HepG2 (cell line): ENCODE data around the gene MAML1. TPM values are rescaled to one million over a fixed set of nuclear protein-coding genes. Genes with fewer than 3 reads are reported as not detected.

Experiments used
- CCAR2 ChIP-seq: fragments of 200-400 bp; formaldehyde crosslinking; optimal IDR thresholded peaks from 2 replicates; pipeline ENCODE3; 2018; ENCODE audit warnings: low read depth, mild to moderate bottlenecking, low read length, moderate library complexity
- HIVEP1 ChIP-seq: sonication (generic); formaldehyde crosslinking; IDR thresholded peaks from 2 replicates; pipeline ENCODE4 v1.4.0; 2020; ENCODE audit warnings: mild to moderate bottlenecking, missing genetic modification reagents
- POLR2A ChIP-seq, 2 experiments: IDR thresholded peaks; 2 replicates each; pipeline ENCODE4 v1.6.1; 2011; ENCODE audit warnings: low read depth in 2 of 2, low read length in 2 of 2, mild to moderate bottlenecking in 1 of 2, moderate library complexity in 1 of 2; ENCODE audit not compliant: insufficient read depth in 1 of 2
- SYNCRIP ChIP-seq: fragments of 200-400 bp; formaldehyde crosslinking; IDR thresholded peaks from 2 replicates; pipeline ENCODE4 v1.6.1; 2018; ENCODE audit warnings: mild to moderate bottlenecking, low read depth, low read length; ENCODE audit not compliant: insufficient read depth
- ZBTB20 ChIP-seq: sonication (generic); formaldehyde crosslinking; IDR thresholded peaks from 2 replicates; pipeline ENCODE4 v1.8.1; 2023; ENCODE audit warnings: missing genetic modification reagents, low read depth, mild to moderate bottlenecking, borderline replicate concordance
- ZC3H13 ChIP-seq: sonication (generic); formaldehyde crosslinking; IDR thresholded peaks from 2 replicates; pipeline ENCODE4 v1.8.1; 2023; ENCODE audit warnings: mild to moderate bottlenecking, missing genetic modification reagents, moderate library complexity
- ZC3H4 ChIP-seq: sonication (generic); formaldehyde crosslinking; IDR thresholded peaks from 2 replicates; pipeline ENCODE4 v1.4.0; 2020; ENCODE audit warnings: missing genetic modification reagents, borderline replicate concordance
- ZNF30 ChIP-seq: sonication (generic); formaldehyde crosslinking; IDR thresholded peaks from 2 replicates; pipeline ENCODE4 v1.5.0; 2020; ENCODE audit warnings: mild to moderate bottlenecking, missing genetic modification reagents
- ZNF34 ChIP-seq: sonication (generic); formaldehyde crosslinking; IDR thresholded peaks from 2 replicates; pipeline ENCODE4 v1.4.0; 2020; ENCODE audit warnings: mild to moderate bottlenecking, missing genetic modification reagents, borderline replicate concordance
- polyA plus RNA-seq, 8 experiments: library from polyadenylated mRNA; depleted of rRNA in 3 of 8; stranded (reverse) in 7 of 8; unstranded in 1 of 8; fragments of >200 nt; fragmentation: Illumina TruSeq in 4 of 8; extraction: Trizol in 4 of 8; gene quantifications; 2 replicates each; pipeline versions ENCODE4 v1.2.1 to v1.2.3, GENCODE V29; 2011 to 2016; ENCODE audit warnings: low read depth in 4 of 8, missing spikeins in 1 of 8, mixed read lengths in 1 of 8; ENCODE audit not compliant: insufficient read depth in 1 of 8
- total RNA-seq, 5 experiments: library from RNA; depleted of rRNA; stranded (reverse); fragments of >200 nt; fragmentation: Illumina TruSeq; extraction: Trizol; gene quantifications; 2 replicates each; pipeline ENCODE4 v1.2.3, GENCODE V29; 2016; ENCODE audit warnings: low read depth in 1 of 5
- TF ChIP-seq, protein P1 (sequence below), 2 experiments: sonication (generic) in 1 of 2; formaldehyde crosslinking in 1 of 2; IDR thresholded peaks; 2 replicates each; pipeline versions ENCODE4 v1.4.0 to v1.6.1; 2016 to 2020; ENCODE audit warnings: borderline replicate concordance in 1 of 2, low read depth in 1 of 2, mild to moderate bottlenecking in 1 of 2, missing genetic modification reagents in 1 of 2
- TF ChIP-seq, protein P2 (sequence below): sonication (generic); formaldehyde crosslinking; IDR thresholded peaks from 2 replicates; pipeline ENCODE4 v1.5.0; 2020; ENCODE audit warnings: missing genetic modification reagents
- TF ChIP-seq, protein P3 (sequence below): sonication (generic); formaldehyde crosslinking; IDR thresholded peaks from 2 replicates; pipeline ENCODE4 v1.5.1; 2020; ENCODE audit warnings: missing genetic modification reagents, mild to moderate bottlenecking, borderline replicate concordance
- TF ChIP-seq, protein P4 (sequence below): sonication (generic); formaldehyde crosslinking; IDR thresholded peaks from 2 replicates; pipeline ENCODE4 v1.5.1; 2020; ENCODE audit warnings: missing genetic modification reagents, mild to moderate bottlenecking, borderline replicate concordance
- TF ChIP-seq, protein P5 (sequence below): sonication (generic); formaldehyde crosslinking; IDR thresholded peaks from 2 replicates; pipeline ENCODE4 v1.8.0; 2023; ENCODE audit warnings: mild to moderate bottlenecking, missing genetic modification reagents
- TF ChIP-seq, protein P6 (sequence below): sonication (generic); formaldehyde crosslinking; conservative IDR thresholded peaks from 2 replicates; pipeline ENCODE4 v1.8.0; 2022; ENCODE audit warnings: mild to moderate bottlenecking, moderate library complexity, missing genetic modification reagents
- TF ChIP-seq, protein P7 (sequence below): sonication (generic); formaldehyde crosslinking; IDR thresholded peaks from 2 replicates; pipeline ENCODE4 v1.5.0; 2020; ENCODE audit warnings: missing genetic modification reagents

MAML1 gene
- total and polyA plus RNA-seq, 2 of the 13 experiments (the other 11 are each of a cell fraction or from before 2014, with no cell fraction given): 10.0 to 10.8 TPM

DNA sequence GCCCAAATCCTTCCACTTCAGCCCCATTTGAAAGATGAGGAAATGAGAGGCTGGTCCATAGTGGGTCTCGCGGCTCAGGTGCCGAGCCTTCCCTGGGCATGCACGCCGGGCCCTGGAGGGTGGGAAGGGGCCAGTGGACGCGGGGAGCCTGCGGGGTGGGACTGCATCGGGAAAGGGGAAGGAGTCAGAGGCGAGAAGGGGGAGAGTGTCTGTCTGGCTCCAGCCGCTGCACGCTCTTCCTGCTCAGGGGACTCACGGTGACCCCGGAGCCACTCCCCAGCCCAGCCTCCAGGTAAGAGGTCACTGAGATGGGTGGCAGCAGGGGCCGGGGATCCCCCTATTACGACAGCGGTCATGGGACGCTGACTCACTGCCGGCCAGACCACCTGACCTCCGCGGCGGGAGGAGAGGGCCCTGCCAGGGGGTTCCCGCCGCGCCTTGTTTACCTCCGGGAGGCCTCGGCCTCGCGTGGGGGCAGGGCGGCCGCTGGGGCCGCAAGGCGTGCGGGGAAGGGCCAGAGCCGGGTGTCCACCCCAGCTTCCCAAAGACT, 86.2 kb downstream of the MAML1 start (continued):
- TF ChIP-seq, protein P1, sequence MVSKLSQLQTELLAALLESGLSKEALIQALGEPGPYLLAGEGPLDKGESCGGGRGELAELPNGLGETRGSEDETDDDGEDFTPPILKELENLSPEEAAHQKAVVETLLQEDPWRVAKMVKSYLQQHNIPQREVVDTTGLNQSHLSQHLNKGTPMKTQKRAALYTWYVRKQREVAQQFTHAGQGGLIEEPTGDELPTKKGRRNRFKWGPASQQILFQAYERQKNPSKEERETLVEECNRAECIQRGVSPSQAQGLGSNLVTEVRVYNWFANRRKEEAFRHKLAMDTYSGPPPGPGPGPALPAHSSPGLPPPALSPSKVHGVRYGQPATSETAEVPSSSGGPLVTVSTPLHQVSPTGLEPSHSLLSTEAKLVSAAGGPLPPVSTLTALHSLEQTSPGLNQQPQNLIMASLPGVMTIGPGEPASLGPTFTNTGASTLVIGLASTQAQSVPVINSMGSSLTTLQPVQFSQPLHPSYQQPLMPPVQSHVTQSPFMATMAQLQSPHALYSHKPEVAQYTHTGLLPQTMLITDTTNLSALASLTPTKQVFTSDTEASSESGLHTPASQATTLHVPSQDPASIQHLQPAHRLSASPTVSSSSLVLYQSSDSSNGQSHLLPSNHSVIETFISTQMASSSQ (IDR thresholded peaks at IDR 0.05; ENCODE audit: low read depth): peak; percentile 38; the same call in 1 of the 2 replicates
- TF ChIP-seq, protein P1 (CRISPR knock-in tag; IDR thresholded peaks at IDR 0.05; ENCODE audit: borderline replicate concordance): peak; percentile 85; the same call in 1 of the 2 replicates
- TF ChIP-seq, protein P2, sequence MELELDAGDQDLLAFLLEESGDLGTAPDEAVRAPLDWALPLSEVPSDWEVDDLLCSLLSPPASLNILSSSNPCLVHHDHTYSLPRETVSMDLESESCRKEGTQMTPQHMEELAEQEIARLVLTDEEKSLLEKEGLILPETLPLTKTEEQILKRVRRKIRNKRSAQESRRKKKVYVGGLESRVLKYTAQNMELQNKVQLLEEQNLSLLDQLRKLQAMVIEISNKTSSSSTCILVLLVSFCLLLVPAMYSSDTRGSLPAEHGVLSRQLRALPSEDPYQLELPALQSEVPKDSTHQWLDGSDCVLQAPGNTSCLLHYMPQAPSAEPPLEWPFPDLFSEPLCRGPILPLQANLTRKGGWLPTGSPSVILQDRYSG (CRISPR knock-in tag): no peak; the same call in 1 of the 2 replicates
- TF ChIP-seq, protein P3, sequence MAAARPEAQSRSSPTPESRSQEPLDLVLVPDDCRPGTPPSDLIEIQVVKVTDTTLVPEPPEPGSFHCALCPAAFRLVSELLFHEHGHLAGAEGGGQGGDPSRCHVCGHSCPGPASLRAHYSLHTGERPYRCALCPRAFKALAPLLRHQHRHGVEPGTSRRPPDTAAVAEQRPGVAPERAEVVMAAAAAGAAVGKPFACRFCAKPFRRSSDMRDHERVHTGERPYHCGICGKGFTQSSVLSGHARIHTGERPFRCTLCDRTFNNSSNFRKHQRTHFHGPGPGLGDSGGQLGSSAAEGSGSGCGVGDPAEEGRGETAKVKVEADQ (CRISPR knock-in tag): peak; percentile 52; the same call in 1 of the 2 replicates
- TF ChIP-seq ZNF30 (CRISPR knock-in tag) (no peak), ZC3H4 (CRISPR knock-in tag) (0 out of 2 replicates have a peak, but pooled peaks have one; percentile 27), CCAR2 (no peak), POLR2A (IDR thresholded peaks at IDR 0.05; ENCODE audit: insufficient read depth in 1 of 2, low read depth in 2 of 2, low read length in 2 of 2) (peak in 1 of 2 experiments; percentile 72; a peak in 1 of 4 replicates), ZC3H13 (CRISPR knock-in tag) (peak; percentile 80; the same call in 1 of the 2 replicates), SYNCRIP (no peak), HIVEP1 (peak; percentile 100), ZBTB20 (CRISPR knock-in tag) (no peak; the same call in 1 of the 2 replicates), ZNF34 (peak; percentile 29; the same call in 1 of the 2 replicates)
- TF ChIP-seq, protein P4, sequence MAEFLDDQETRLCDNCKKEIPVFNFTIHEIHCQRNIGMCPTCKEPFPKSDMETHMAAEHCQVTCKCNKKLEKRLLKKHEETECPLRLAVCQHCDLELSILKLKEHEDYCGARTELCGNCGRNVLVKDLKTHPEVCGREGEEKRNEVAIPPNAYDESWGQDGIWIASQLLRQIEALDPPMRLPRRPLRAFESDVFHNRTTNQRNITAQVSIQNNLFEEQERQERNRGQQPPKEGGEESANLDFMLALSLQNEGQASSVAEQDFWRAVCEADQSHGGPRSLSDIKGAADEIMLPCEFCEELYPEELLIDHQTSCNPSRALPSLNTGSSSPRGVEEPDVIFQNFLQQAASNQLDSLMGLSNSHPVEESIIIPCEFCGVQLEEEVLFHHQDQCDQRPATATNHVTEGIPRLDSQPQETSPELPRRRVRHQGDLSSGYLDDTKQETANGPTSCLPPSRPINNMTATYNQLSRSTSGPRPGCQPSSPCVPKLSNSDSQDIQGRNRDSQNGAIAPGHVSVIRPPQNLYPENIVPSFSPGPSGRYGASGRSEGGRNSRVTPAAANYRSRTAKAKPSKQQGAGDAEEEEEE (CRISPR knock-in tag): peak; percentile 77; the same call in 1 of the 2 replicates
- TF ChIP-seq, protein P5, sequence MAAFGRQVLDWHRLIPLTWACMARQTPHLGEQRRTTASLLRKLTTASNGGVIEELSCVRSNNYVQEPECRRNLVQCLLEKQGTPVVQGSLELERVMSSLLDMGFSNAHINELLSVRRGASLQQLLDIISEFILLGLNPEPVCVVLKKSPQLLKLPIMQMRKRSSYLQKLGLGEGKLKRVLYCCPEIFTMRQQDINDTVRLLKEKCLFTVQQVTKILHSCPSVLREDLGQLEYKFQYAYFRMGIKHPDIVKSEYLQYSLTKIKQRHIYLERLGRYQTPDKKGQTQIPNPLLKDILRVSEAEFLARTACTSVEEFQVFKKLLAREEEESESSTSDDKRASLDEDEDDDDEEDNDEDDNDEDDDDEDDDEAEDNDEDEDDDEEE: no peak
- TF ChIP-seq, protein P6, sequence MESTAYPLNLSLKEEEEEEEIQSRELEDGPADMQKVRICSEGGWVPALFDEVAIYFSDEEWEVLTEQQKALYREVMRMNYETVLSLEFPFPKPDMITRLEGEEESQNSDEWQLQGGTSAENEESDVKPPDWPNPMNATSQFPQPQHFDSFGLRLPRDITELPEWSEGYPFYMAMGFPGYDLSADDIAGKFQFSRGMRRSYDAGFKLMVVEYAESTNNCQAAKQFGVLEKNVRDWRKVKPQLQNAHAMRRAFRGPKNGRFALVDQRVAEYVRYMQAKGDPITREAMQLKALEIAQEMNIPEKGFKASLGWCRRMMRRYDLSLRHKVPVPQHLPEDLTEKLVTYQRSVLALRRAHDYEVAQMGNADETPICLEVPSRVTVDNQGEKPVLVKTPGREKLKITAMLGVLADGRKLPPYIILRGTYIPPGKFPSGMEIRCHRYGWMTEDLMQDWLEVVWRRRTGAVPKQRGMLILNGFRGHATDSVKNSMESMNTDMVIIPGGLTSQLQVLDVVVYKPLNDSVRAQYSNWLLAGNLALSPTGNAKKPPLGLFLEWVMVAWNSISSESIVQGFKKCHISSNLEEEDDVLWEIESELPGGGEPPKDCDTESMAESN (CRISPR knock-in tag): peak; percentile 54; the same call in 1 of the 2 replicates
- TF ChIP-seq, protein P7, sequence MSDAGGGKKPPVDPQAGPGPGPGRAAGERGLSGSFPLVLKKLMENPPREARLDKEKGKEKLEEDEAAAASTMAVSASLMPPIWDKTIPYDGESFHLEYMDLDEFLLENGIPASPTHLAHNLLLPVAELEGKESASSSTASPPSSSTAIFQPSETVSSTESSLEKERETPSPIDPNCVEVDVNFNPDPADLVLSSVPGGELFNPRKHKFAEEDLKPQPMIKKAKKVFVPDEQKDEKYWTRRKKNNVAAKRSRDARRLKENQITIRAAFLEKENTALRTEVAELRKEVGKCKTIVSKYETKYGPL (CRISPR knock-in tag): no peak
